Ishikawa (cell line): ENCODE results near the gene UGT1A8.

Experiments used
- CEBPB ChIP-seq: IDR thresholded peaks from 2 replicates; pipeline ENCODE4 v1.6.1; 2012
- EP300 ChIP-seq: IDR thresholded peaks from 2 replicates; pipeline ENCODE4 v1.6.1; 2012; ENCODE audit warnings: borderline replicate concordance
- TAF1 ChIP-seq: IDR thresholded peaks from 2 replicates; pipeline ENCODE4 v1.6.1; 2012; ENCODE audit warnings: low read depth, mild to moderate bottlenecking
- TEAD4 ChIP-seq: IDR thresholded peaks from 2 replicates; pipeline ENCODE4 v1.6.1; 2012
- YY1 ChIP-seq: IDR thresholded peaks from 2 replicates; pipeline ENCODE4 v1.6.1; 2012; ENCODE audit warnings: low read depth
- ZBTB7A ChIP-seq: IDR thresholded peaks from 2 replicates; pipeline ENCODE4 v1.6.1; 2012; ENCODE audit warnings: low read depth
- TF ChIP-seq, protein P1 (sequence below): IDR thresholded peaks from 2 replicates; pipeline ENCODE4 v1.6.1; 2012; ENCODE audit warnings: low read depth, mild to moderate bottlenecking
- TF ChIP-seq, protein P2 (sequence below): IDR thresholded peaks from 2 replicates; pipeline ENCODE4 v1.6.1; 2012

DNA sequence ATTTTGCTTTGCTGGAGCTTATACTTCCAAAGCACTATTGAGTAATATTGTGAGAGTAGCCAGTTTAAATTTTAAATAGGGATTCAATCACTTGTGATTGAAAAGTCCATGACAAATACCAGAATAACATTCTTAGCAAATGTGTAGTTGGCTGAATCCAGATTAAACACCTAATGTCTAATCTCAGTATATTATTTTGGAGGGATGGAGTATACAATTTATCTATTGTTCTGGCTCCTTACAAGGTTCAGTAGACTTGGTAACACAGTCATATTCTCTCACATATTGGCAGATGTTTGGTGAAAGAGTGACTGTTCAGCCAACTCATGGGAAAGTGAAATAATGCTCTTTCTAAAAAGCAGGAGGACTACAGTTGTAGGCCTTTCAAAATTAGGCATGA is 56.5 kb downstream of the UGT1A8 start:
- TF ChIP-seq EP300 (no peak), ZBTB7A (no peak), TEAD4 (no peak), TAF1 (no peak), YY1 (no peak), CEBPB (no peak)
- TF ChIP-seq, protein P1, sequence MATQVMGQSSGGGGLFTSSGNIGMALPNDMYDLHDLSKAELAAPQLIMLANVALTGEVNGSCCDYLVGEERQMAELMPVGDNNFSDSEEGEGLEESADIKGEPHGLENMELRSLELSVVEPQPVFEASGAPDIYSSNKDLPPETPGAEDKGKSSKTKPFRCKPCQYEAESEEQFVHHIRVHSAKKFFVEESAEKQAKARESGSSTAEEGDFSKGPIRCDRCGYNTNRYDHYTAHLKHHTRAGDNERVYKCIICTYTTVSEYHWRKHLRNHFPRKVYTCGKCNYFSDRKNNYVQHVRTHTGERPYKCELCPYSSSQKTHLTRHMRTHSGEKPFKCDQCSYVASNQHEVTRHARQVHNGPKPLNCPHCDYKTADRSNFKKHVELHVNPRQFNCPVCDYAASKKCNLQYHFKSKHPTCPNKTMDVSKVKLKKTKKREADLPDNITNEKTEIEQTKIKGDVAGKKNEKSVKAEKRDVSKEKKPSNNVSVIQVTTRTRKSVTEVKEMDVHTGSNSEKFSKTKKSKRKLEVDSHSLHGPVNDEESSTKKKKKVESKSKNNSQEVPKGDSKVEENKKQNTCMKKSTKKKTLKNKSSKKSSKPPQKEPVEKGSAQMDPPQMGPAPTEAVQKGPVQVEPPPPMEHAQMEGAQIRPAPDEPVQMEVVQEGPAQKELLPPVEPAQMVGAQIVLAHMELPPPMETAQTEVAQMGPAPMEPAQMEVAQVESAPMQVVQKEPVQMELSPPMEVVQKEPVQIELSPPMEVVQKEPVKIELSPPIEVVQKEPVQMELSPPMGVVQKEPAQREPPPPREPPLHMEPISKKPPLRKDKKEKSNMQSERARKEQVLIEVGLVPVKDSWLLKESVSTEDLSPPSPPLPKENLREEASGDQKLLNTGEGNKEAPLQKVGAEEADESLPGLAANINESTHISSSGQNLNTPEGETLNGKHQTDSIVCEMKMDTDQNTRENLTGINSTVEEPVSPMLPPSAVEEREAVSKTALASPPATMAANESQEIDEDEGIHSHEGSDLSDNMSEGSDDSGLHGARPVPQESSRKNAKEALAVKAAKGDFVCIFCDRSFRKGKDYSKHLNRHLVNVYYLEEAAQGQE, result no peak
- TF ChIP-seq, protein P2, sequence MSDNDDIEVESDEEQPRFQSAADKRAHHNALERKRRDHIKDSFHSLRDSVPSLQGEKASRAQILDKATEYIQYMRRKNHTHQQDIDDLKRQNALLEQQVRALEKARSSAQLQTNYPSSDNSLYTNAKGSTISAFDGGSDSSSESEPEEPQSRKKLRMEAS, result no peak
